Stimulated activated CD8-positive, alpha-beta memory T cell treated with anti-CD3 and anti-CD28 coated beads, Interleukin-15, amount 100 ng/mL, for 48 hours (primary cell): ENCODE measurements around the gene OR52L1.
"Not testable (repeated sequence)": the region's sequence is repeated elsewhere in the genome, so short reads cannot be mapped to it uniquely, and the experiment has no call there.

Experiments used
- DNase-seq, 2 donors: peaks; one replicate each; pipeline ENCODE4 v3.0.0-alpha.2; 2020; ENCODE audit warnings: low read depth in 2 of 2

OR52L1 gene

DNA sequence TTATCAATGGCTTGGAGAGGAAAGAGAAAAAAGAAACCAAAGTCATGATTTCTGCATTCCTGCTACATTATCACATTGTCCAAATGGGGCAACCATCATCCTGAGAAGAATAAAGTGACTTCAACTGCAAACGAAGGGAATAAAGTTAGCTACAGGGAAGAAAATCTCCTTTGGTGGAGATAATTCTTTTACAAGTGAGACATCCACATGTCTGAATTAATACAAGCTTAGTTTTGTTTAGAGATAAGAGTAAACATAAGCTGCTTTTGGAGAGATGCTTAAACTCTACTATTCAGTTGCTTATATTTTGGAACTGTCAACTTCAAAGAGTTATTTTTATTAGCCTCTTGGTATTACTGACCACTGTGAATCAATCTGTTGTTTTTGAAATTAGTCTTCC lies at the start of gene OR52L1:
TSS of gene OR52L1 (minus strand) at position 101 of the 400 bp plus-strand sequence. CDS start at position 46, 55 bp downstream.
- no peak for DNase-seq

- DNase-seq = no peak
Measured at GRCh38 chr11:6030708-6031405, 44.1 kb upstream of the OR52L1 start, which contains the start of gene OR56A1. TSS of gene OR56A1 (minus strand) at chr11:6030758. CDS start at chr11:6027692, 3,066 bp downstream.

DNA sequence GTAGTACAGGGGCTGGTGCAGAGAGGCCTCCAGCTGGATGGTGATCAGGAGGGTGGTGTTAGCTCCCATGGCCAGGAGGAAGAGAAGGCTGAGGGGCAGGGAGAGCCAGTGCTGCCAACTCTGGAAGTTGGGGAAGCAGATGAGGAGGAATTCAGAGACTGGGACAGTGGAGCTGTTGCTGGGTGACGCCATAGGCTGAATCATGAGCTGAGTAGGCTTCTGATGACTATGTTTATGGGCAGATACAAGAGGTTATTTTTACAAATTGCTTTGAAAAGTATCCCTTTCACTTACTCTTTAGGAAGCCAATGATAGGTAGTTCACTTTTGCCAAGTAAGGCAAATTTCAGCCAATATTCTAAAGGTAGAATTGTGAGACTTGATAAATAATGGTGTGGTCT lies 40.7 kb upstream of the OR52L1 start:
- no peak for DNase-seq

GRCh38 chr11:6025056-6025455 lies 38.3 kb upstream of the OR52L1 start:
- no peak for DNase-seq

GRCh38 chr11:6022956-6023355 lies 36.2 kb upstream of the OR52L1 start:
- DNase-seq = no peak

GRCh38 chr11:6013042-6013441 lies 26.3 kb upstream of the OR52L1 start:
- no peak for DNase-seq

DNA sequence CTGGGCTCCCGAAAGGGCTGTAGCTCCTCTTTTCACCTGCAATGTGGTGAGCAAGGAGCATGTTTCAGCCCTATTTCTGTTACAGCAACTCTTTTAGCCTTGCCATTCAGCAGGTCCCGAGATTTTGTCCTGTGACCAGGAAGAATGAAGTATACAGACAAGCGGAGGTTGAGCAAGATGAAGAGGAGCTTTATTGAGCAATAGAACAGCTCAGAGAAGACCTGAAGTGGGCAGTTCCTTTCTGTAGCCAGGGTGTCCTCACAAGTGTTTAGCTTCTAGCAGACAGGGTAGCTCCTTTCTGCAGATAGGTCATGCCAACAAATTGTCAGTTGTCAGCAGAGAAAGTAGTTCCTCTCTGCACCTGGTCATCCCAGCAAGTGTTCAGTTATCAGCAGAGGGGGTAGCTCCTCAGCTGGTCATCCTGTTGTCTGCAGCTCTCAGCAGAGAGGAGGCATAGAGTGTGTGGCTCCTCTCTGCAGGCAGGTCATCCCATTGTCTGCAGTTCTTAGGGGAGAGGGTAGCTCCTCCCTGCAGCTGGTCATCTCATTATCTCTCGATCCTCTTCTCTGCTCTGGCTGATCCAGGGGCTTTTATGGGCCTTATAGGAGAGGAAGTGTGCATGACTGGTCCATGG lies 25.4 kb upstream of the OR52L1 start:
- no peak for DNase-seq

DNA sequence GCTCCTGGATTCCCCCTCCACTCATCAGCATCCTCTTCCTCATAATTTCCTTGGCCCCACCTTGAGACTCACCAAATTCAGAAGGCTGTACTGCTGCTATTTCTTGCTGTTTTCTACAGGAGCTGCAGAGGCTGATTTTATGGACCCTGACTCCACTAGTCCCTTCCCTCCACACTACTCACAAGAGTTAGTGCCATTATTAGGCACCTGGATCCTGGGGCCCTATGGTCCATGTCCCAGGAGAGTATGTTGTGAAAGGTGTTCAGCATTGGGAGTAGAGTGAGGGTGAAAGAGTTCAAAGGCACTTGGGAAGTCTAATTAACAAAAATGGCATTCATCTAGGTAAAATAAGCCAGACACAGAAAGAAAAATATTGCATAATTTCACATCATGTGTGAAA lies 20.1 kb upstream of the OR52L1 start, which contains the start of gene OR56A4:
TSS of gene OR56A4 (minus strand) at position 101 of the 400 bp plus-strand sequence. CDS start 3,954 bp downstream, outside the sequence.
- DNase-seq = no peak

DNA sequence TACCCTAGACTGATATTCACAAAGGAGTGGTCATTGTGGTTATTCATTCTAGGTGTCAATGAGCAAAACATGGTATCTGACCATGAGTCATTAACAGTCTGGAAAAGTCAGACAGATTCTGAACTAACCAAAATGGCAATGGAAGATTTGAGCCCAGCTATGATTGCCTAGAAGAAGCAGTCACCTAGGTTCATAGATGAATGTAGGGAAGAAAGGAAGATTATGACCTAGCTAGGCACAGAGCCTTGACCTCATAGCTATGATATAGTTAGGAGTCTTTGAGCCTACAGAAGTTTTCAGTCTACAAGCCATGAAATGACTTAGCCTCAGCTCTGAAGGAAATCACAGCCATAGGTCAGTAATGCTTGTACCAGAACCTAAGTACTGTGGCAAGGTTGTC lies 19.6 kb upstream of the OR52L1 start:
- DNase-seq = no peak

GRCh38 chr11:6002202-6002699 lies 15.5 kb upstream of the OR52L1 start:
- DNase-seq = no peak

DNA sequence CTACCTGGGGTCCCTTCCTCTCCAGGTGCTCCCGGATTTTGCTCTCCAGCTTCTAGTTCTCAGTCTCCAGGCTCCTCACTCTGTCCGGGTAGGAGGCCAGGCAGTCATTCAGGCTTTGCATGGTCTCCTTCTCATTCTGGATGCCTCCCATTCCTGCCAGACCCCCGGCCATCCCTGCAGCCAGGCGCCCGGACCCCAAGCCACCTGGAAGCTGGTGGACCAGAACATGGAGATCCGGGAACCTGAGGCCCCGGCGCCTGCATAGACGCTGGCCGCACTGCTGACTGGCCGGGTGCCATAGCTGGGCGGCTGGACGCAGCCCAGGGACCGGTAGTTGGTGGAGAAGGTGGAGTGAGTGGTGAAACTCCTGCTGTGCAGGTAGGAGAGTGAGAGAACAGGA lies 8.0 kb upstream of the OR52L1 start:
- DNase-seq = no peak

DNA sequence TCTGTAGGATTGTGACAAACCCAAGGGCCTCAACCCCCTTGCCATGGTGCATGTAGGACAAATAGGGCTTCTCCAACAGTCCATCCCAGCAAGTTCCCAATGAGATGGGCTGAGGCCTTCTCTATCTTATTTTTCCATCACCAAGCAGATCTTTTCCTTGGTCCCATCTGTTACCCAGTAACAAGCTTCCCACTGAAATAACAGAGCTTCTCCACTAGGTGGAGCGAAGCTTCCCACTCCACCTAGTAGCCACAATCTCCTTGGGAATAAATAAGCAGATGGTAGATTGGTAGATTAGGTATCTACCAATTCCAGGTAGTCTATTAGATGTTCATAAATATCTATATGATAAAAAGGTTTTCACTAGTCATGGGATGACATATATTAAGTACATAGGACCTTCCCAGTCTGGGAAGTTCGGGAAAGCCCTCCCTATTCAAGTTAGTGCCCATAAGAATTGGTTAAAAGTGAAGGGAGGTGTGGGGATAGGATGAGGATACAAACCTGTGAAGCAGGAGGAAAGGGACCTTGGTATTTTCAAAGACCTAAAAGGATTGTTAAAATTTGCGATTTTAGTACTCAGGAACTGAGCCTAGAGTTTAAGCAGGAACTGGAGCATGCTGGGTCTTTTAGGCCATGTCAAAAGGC lies 5.9 kb upstream of the OR52L1 start:
- no peak for DNase-seq

- no peak for DNase-seq
Measured at GRCh38 chr11:5992150-5992549, 5.4 kb upstream of the OR52L1 start.

DNA sequence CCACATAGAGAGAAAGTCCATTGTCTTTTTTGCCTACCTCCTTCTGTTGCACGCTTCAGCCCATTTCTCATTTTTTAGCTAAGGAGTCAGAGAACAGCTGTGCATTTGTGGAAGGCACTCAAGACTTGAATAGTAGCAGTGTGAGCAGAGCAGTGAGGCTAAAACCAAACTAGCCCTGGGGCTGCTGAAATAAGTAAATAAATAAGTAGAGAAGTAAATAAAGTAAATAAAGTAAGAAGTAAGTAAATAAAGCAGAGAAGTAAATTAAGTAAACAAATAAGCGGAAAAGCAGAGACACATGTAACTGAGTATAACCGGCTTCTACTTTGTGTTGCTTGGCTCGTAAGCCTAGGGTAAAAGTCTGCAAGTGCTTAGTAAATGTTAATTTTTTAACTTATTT lies 2.4 kb upstream of the OR52L1 start:
- DNase-seq = no peak

DNA sequence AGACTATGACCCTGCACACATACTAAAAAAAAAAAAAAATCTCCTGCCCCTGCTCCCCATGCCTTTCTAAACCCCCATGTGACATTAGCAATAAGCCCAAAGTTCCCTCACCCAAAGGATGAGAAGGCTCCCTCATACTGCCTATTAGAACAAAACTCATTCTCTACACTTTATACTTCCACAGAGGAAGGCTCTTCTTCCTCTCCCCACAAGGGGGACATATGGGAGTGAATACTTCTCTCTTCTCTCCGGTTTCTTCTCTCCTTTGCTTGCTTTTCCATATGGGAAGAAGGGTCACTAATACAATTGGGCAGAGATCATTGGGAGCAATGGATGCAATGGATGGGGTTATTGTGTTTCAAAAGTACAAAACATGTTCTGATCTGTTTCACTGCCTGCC lies 3.3 kb downstream of the OR52L1 start:
- DNase-seq = no peak

- DNase-seq = no peak
Measured at GRCh38 chr11:5973530-5973929, 13.3 kb downstream of the OR52L1 start.

GRCh38 chr11:5968394-5968793 lies 18.4 kb downstream of the OR52L1 start, which contains the start of gene OR56A5:
TSS of gene OR56A5 (minus strand) at chr11:5968494. CDS start at chr11:5968494, 0 bp downstream.
- DNase-seq = no peak

GRCh38 chr11:5967708-5968107 lies 19.1 kb downstream of the OR52L1 start:
- DNase-seq = no peak

- no peak for DNase-seq
Measured at GRCh38 chr11:5966958-5967357, 19.8 kb downstream of the OR52L1 start.

GRCh38 chr11:5960704-5961320 lies 26.0 kb downstream of the OR52L1 start:
- DNase-seq = not testable (repeated sequence)

DNA sequence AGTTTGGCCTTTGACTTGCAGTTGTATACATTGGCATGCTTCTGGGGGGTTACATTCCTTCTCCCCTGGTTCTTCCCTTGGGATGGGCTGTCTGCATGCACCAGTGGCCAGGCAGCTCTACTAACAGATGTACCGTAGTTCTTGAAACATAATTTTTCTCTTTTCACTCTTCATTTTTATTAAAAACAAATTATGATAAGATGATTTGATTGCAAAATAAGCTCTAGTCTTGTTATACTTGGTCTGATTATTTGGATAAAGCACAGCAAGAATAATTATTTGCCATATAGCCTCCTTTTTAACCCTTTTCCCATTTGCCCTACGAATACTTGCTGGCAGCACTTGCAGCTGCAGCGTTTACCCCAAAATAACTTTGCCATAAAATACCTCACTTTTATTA lies 31.2 kb downstream of the OR52L1 start:
- DNase-seq = no peak

DNA sequence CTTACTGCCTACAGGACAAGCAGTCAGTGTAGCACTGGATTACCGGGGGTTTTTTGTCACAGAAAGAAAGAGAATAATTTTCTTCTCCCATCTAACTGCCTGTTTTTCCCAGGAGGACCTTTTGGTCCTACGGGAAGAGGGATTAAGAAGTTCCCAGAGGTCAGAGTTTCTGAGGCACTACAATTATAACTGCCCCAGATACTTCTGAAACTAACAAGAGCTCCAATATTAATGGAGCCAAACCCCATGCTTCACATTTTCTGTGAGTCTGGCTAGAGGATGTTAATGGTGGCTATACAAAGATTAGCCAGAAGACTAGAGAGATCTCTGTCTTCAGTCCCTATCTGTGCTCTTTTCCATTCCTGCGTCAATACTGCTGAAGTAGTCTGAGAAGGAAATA lies 44.8 kb downstream of the OR52L1 start, which contains the start of gene OR56A3:
TSS of gene OR56A3 (plus strand) at position 301 of the 400 bp plus-strand sequence. CDS start 5,096 bp downstream, outside the sequence.
- DNase-seq = no peak
